ENCODE data around the gene CCDC142. TPM values are rescaled to one million over a fixed set of nuclear protein-coding genes. Genes with fewer than 3 reads are reported as not detected.
"Not testable (repeated sequence)": the region's sequence is repeated elsewhere in the genome, so short reads cannot be mapped to it uniquely, and the experiment has no call there.

Gene CCDC142
- total RNA-seq, 3 donors from 2014 or later: 22.6 to 36.5 (median 28.5) TPM

DNA sequence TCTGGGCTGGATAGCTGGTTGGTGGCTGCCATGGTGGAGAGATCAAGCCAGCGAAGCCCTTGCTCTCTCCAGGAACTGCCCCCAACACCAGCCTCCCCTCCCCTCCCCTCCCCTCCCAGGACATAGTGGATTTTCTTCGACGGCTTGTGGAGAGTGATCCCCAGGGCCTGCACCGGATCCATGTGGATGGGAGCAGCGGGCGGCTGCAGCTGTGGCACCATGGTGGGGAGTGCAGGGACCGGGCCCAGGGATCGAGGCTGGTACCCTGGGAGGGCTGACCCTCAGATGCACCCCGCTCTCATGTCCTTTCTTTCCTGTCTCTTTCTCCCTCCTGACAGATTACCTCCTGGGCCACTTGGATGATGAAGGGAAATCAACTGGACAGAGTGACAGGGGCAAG lies 7.1 kb upstream of the CCDC142 start:
- no peak for ATAC-seq
- no peaks in the 10 kb centered on the region for H3K4me1 ChIP-seq (ENCODE audit: low read depth)
- no peak overlapping the region for H3K4me3 ChIP-seq
- no peak for TF ChIP-seq CTCF (IDR thresholded peaks at IDR 0.05)
- intact Hi-C loops (cut with DNase I, micrococcal nuclease): loop anchor here in 1 of 2 donors (10.0 kb wide), 1 partner anchor 45 kb away; no protein-coding TSS in a partner anchor
- H3K9me3 ChIP-seq: no peaks in the 10 kb centered on the region
- DNase-seq: peak in 2 of 3 donors; percentile 13 to 39
- no peaks in the 10 kb centered on the region for H3K36me3 ChIP-seq (ENCODE audit: low read depth)

GRCh38 chr2:74488643-74489481 lies 6.1 kb upstream of the CCDC142 start:
- peak in 2 of 3 donors; percentile 4 to 11 for DNase-seq
- TF ChIP-seq CTCF (IDR thresholded peaks at IDR 0.05): no peak
- no peak overlapping the region for H3K4me3 ChIP-seq
- peaks cover under 1% of the 10 kb centered on the region for H3K4me1 ChIP-seq (ENCODE audit: low read depth)
- H3K36me3 ChIP-seq (ENCODE audit: low read depth): no peaks in the 10 kb centered on the region
- intact Hi-C loops (cut with DNase I, micrococcal nuclease): loop anchor here in 1 of 2 donors (10.0 kb wide), 1 partner anchor 46 kb away; no protein-coding TSS in a partner anchor
- ATAC-seq: no peak
- H3K9me3 ChIP-seq: no peaks in the 10 kb centered on the region

GRCh38 chr2:74486141-74486540 lies 3.3 kb upstream of the CCDC142 start:
- H3K9me3 ChIP-seq: no peaks in the 10 kb centered on the region
- TF ChIP-seq CTCF (IDR thresholded peaks at IDR 0.05): no peak
- intact Hi-C loops (cut with DNase I, micrococcal nuclease): loop anchor here in 1 of 2 donors (10.0 kb wide), 1 partner anchor 49 kb away; no protein-coding TSS in a partner anchor
- H3K36me3 ChIP-seq (ENCODE audit: low read depth): peaks cover 5% of the 10 kb centered on the region
- H3K4me3 ChIP-seq: no peak overlapping the region
- ATAC-seq (no peak), DNase-seq (no peak)
- H3K4me1 ChIP-seq (ENCODE audit: low read depth): peaks cover 13% of the 10 kb centered on the region

DNA sequence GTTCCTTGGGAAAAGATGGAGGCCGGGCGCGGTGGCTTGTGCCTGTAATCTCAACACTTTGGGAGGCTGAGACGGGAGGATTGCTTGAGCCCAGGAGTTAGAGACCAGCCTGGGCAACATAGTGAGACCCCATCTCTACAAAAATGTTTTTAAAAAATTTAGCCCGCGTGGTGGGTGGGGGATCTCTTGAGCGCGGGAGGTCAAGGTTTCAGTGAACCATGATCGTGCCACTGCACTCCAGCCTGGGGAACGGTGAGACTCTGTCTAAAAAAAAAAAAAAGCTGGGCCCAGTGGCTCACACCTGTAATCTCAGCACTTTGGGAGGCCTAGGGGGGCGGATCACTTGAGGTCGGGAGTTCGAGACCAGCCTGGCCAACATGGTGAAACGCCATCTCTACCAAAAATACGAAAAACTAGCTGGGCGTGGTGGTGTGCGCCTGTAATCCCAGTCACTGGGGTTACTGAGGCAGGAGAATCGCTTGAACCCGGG lies 922 bp upstream of the CCDC142 start:
- ATAC-seq; H3K4me3 ChIP-seq; H3K36me3 ChIP-seq (ENCODE audit: low read depth); H3K9me3 ChIP-seq: not testable (repeated sequence)
- peaks cover 20% of the 10 kb centered on the region for H3K4me1 ChIP-seq (ENCODE audit: low read depth)
- intact Hi-C loops (cut with DNase I, micrococcal nuclease): loop anchor here (1.0 to 10.0 kb wide), 3 partner anchors 51 to 104 kb away; no protein-coding TSS in a partner anchor
- peak in 2 of 3 donors; percentile 23 to 31 for DNase-seq

DNA sequence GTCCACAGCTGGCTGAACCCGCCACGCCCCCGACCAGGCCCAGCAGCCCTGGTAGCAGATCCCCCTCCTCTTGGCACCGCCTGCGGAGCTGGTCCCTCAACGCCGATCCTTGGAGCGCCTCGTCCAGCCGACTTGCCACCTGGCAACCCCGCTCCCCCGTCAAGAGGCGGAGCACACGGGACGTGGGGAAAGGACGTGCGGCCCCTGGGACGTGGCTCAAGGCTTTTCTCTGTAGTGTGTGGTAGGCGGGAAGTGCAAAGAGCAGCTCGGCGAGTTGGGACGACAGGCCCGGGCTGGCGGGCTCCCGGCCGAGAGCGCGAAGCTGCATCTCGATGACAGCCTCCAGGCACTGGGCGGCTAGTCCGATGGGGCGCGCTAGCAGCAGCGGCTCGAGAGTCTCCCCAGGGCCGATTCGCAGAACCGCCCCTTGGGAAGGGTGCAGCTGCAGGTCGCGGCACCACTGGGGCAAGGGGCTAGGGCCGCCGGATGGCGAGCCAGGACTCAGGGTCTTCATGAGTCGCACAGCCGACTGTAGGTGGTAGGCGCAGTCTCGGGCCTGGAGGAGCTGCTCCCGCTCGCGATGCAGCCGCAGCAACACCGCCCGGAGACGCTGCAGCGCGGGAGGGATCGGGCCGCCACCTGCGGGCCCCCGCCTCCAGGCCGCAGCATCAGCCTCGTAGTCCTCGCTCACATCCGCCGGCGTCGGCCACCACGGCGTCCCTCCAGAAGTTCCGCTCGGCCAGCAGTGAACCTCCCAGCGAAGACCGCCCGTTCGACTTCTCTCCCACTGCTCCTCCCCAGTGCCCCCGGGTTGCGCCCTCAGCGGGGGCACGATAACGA lies 617 bp downstream of the CCDC142 start:
- TF ChIP-seq CTCF (IDR thresholded peaks at IDR 0.05): no peak
- Histone ChIP-seq H3K4me3 (peak overlapping the region; percentile 38), H3K36me3 (ENCODE audit: low read depth) (peaks cover 5% of the 10 kb centered on the region), H3K9me3 (no peaks in the 10 kb centered on the region), H3K4me1 (ENCODE audit: low read depth) (peaks cover 20% of the 10 kb centered on the region)
- peak; percentile 62 for ATAC-seq
- peak in 2 of 3 donors; percentile 65 to 73 for DNase-seq
- intact Hi-C loops (cut with DNase I, micrococcal nuclease): loop anchor here (5.0 to 10.0 kb wide), 2 partner anchors 53 to 105 kb away; no protein-coding TSS in a partner anchor
